Fibroblast of the aortic adventitia (primary cell): ENCODE results near the gene FOLR1. TPM values are rescaled to one million over a fixed set of nuclear protein-coding genes. Genes with fewer than 3 reads are reported as not detected.
A peak's percentile ranks its signal among the peaks of the same experiment; 100 is the strongest.

Experiments used
- DNase-seq: peaks from one replicate; pipeline ENCODE4 v3.0.0-alpha.2; 2010; ENCODE audit warnings: low read depth
- H3K4me3 ChIP-seq: 2 replicates; pipeline ENCODE4 v1.5.1; 2011; ENCODE audit warnings: low read depth, mild to moderate bottlenecking, control low read depth, low read length, moderate library complexity
- total RNA-seq: library from RNA; depleted of rRNA; stranded (reverse); fragments of >200 nt; gene quantifications from 2 replicates; pipeline ENCODE4 v1.2.3, GENCODE V29; 2012; ENCODE audit warnings: low replicate concordance
- TF ChIP-seq, protein P1 (sequence below): IDR thresholded peaks from 2 replicates; pipeline ENCODE4 v1.5.1; 2011; ENCODE audit warnings: mild to moderate bottlenecking, low read length, control low read depth, inconsistent platforms; ENCODE audit not compliant: insufficient read depth

Gene FOLR1
- total RNA-seq, 1 donor: 0.18 TPM

GRCh38 chr11:72226701-72227100, 34.8 kb downstream of the FOLR1 start:
- H3K4me3 ChIP-seq: no peak overlapping the region
- no peak for DNase-seq
- TF ChIP-seq, protein P1, sequence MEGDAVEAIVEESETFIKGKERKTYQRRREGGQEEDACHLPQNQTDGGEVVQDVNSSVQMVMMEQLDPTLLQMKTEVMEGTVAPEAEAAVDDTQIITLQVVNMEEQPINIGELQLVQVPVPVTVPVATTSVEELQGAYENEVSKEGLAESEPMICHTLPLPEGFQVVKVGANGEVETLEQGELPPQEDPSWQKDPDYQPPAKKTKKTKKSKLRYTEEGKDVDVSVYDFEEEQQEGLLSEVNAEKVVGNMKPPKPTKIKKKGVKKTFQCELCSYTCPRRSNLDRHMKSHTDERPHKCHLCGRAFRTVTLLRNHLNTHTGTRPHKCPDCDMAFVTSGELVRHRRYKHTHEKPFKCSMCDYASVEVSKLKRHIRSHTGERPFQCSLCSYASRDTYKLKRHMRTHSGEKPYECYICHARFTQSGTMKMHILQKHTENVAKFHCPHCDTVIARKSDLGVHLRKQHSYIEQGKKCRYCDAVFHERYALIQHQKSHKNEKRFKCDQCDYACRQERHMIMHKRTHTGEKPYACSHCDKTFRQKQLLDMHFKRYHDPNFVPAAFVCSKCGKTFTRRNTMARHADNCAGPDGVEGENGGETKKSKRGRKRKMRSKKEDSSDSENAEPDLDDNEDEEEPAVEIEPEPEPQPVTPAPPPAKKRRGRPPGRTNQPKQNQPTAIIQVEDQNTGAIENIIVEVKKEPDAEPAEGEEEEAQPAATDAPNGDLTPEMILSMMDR: no peak

DNA sequence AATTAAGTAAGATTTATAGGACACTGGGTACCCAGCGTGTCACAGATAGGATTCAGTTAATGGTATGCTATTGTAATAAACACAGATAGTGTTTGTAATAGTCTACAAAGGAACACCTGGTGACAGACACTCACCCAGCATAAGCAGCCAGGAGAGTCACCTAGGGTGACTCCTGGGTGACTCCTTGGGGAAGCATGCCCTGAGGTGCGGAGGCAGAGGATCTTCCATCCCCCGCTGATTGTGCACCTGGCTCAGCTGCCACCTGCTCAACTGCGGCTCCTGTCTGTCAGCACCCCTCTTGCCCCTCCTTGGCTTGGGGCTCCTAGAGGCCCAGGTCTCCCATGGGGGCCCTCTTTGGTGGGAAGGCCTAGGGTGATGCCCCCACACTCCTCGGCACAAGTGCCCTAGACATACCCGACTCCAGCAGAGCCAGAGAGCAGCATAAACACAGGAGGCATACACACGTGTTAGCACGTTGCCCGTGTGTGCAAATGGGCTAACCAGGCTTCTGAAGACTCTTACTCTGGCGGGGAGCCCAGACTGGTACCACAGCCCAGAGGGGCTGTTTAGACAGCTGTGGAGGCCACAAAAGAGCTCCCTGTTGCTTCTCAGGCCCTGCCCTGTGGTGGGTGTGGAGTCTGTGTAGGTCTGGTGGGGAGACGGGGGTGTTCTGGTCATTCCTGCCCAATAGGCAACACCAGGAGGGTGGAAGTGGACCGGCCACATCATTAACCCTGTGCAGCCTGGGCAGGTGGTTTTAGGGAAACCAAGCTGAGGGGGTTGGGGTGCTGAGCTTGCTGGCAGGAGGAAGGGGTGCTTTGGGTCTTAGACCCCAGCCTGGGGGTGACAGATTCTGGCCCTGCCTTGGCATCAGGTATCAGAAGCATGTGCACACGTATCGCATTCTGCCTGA, 35.6 kb downstream of the FOLR1 start:
- no peak for DNase-seq
- TF ChIP-seq, protein P1: no peak
- H3K4me3 ChIP-seq: no peak overlapping the region

GRCh38 chr11:72228229-72228843, 36.4 kb downstream of the FOLR1 start:
- no peak overlapping the region for H3K4me3 ChIP-seq
- peak; percentile 35 for DNase-seq
- TF ChIP-seq, protein P1: peak; percentile 63

GRCh38 chr11:72228844-72229231, 36.9 kb downstream of the FOLR1 start:
- TF ChIP-seq, protein P1: no peak
- no peak overlapping the region for H3K4me3 ChIP-seq

GRCh38 chr11:72229336-72229924, 37.5 kb downstream of the FOLR1 start:
- DNase-seq: no peak
- TF ChIP-seq, protein P1: no peak
- H3K4me3 ChIP-seq: no peak overlapping the region

More at GRCh38 chr11:72228844-72229231, 36.9 kb downstream of the FOLR1 start:
- no peak for DNase-seq

- no peak for DNase-seq
- TF ChIP-seq, protein P1: no peak
- no peak overlapping the region for H3K4me3 ChIP-seq
These were observed 38.2 kb downstream of the FOLR1 start for GRCh38 chr11:72229925-72230763.
